GM19238 (cell line): ENCODE results near the gene TMEFF1.
A peak's percentile ranks its signal among the peaks of the same experiment; 100 is the strongest.
"Not testable (repeated sequence)": the region's sequence is repeated elsewhere in the genome, so short reads cannot be mapped to it uniquely, and the experiment has no call there.

Source experiments
- DNase-seq: peaks from one replicate; pipeline ENCODE4 v3.0.0; 2011; ENCODE audit warnings: low spot score; ENCODE audit not compliant: insufficient read length

The TMEFF1 gene

GRCh38 chr9:100486479-100487176, 13.7 kb downstream of the TMEFF1 start:
- DNase-seq: no peak

DNA sequence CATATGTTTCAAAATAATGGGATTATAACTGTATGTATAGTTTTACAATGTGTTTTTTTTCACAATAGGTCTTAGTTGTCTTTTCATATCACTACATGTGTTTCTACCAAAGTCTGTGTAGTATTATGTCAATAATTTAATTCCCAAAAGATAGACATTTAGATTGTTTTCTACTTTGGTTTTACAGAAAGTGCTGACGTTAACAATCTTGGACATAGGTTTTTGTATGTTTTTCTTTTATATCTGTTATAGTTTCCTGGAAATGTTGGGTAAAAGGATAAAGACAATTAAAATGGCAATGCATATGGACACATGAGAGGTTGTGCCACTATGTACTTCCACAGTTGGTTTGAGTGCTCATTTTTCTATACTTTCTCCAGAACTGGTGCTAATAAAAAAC, 15.2 kb downstream of the TMEFF1 start:
- DNase-seq: no peak

DNA sequence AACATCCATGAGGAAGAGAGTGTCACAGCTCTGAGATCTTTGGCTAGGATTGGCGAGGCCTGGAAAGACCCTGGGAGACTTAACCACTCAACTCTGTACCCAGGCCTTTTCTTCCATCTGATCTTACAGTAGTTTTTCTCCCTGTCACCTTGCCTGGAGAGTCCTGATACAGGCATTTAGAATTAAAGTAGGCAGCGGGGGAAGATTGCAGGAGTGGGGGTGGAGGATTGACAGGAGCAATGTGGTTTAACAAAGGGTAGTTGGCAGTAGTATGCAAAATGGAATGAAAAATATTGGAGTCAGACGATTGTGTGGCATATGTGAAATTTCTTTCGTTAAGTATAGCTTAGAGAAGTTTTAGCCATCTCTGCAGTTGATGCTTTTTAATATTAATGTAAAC, 16.9 kb downstream of the TMEFF1 start:
- DNase-seq: no peak

DNA sequence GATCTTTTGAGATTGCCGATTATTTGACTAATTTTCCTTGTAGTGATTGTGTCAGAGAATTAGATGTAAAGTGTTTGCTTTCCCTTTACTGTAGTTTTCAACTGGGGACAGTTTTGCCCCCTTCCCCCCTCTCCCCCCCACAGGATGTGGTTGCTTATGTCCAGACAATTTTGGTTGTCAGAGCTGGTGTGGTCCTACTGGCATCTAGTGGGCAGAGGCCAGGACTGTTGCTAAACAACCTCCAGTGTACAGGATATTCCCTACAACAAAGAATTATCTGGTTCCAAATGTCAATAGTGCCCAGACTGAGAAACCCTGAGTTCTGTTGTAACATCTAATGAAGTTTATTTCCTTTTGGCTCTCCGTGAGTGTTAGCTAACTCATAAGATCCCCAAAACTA, 20.0 kb downstream of the TMEFF1 start:
- DNase-seq: no peak

GRCh38 chr9:100498592-100498991, 25.6 kb downstream of the TMEFF1 start:
- no peak for DNase-seq

DNA sequence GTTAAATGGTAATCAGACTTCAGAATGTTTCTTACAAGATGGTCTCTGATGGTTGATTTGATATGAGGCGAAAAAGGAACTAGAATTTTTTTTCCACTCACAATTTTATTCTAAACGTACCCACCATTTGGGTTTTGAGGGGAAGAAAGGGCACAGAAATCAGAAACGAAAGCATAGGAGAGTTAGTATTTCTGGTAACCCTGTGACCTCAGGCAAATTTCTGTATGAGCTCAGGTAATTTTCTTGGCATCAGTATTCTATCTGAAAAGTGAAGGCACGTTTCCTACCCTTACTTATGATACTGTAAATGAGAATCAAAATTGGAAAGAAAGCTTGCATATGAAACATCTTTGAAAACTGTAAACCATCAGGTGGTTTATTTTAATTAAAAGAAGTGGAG, 26.5 kb downstream of the TMEFF1 start:
- DNase-seq: no peak

DNA sequence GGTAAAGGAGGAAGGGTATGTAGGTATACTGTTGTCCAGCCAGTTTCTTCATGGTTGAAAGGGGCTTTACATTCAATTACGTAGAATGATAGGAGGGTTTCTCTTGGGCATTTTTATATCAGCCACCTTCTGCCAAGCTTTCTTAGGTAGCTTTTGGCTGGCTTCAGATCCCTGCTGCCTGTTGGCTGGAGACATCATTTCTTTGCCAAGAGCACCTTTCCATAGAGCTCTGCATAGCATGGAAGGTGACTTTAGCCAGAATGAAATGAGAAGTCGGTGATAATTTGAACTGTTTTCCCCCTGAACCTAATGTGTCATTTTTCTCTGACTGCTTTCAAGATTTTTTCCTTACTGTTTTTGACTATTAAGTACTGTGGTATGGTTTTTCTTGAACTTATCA, 26.9 kb downstream of the TMEFF1 start:
- DNase-seq: no peak

DNA sequence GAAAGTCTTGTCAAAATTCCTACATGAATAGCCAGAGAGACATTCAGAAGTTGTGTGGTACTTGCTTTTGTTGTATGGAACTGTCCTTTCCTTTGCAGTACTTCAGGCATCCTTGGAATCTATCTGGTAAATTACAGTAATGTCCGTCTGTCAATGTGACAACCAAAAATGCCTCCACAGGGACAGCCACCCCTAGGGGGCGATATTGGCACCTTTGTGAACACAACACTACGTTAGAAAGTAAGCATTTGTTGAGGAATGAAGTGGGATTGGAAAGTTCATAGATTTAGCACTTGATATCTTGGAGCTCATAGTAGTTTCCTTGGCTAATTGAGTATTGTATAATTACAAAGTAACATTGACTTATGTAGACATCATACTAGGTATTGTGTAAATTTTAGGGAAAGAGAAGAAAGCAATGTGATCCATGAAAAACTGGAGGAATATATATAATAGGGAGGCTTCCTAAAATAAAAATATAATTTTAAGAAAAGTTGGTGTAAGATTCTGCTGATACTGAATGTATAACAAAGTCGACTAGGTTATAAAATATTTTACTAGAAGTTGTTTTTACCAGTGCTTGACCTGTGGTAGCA, 32.7 kb downstream of the TMEFF1 start:
- peak; percentile 8 for DNase-seq

DNA sequence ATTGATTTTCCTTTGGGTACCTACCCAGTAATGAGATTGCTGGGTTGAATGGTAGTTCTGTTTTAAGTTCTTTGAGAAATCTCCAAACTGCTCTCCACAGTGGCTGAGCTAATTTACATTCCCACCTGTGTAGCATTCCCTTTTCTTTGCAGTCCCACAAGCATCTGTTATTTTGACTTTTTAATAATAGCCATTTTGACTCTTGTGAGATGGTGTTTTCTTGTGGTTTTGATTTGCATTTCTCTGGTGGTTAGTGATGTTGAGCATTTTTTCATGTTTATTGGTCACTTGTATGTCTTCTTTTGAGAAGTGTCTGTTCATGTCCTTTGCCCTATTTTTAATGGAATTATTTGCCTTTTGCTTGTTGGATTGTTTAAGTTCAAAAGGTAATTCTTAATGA, 34.4 kb downstream of the TMEFF1 start:
- DNase-seq: not testable (repeated sequence)

- DNase-seq: no peak
Observed at GRCh38 chr9:100511205-100511604, 38.3 kb downstream of the TMEFF1 start.

GRCh38 chr9:100515578-100516494, 42.9 kb downstream of the TMEFF1 start:
- DNase-seq: no peak

DNA sequence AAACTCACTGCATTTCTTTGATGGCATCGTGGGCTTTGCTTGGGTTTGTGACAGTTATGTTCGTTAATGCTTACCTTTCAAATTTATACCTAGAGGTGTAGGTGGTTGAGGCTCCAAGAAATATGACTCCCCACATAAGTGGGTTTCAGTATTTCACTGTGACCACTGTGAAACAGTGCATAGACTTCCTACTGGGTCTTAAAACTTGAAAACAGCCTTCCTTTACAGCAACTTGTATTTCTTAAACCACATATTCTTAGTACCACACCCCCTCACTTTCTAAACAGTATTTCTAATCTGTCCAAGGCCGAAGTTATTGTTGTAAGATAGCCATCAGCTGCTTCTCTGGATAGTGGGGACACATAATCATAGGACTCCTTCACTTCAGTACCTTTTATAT, 48.3 kb downstream of the TMEFF1 start:
- no peak for DNase-seq

- DNase-seq: no peak
Observed at GRCh38 chr9:100525563-100525962, 52.6 kb downstream of the TMEFF1 start.

DNA sequence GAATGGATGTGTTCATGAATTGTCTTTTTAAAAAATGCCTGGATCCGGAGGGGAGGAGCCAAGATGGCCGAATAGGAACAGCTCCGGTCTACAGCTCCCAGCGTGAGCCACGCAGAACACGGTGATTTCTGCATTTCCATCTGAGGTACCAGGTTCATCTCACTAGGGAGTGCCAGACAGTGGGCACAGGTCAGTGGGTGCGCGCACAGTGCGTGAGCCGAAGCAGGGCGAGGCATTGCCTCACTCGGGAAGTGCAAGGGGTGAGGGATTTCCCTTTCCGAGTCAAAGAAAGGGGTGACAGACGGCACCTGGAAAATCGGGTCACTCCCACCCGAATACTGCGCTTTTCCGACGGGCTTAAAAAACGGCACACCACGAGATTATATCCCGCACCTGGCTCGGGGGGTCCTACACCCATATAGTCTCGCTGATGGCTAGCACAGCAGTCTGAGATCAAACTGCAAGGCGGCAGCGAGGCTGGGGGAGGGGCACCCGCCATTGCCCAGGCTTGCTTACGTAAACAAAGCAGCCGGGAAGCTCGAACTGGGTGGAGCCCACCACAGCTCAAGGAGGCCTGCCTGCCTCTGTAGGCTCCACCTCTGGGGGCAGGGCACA, 54.3 kb downstream of the TMEFF1 start:
- not testable (repeated sequence) for DNase-seq

DNA sequence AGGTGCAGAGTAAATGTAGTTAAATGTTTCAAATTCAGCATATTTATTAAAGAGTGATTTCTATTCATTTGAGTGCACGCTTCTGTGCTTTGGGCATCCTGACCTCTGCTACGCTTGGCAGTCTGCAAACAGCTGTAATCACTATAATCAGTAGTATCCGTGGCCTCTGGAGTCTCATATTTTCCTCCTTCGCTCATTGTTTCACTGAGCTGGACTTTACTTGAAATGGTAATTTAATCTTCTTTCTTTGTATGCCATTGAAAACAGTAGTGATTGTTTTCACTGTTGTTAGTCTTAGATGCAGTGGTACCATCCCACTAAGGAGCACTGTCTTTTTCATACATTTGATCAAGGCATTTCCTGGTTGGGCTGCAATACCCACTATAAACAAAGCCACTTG, 61.5 kb downstream of the TMEFF1 start:
- DNase-seq: no peak

DNA sequence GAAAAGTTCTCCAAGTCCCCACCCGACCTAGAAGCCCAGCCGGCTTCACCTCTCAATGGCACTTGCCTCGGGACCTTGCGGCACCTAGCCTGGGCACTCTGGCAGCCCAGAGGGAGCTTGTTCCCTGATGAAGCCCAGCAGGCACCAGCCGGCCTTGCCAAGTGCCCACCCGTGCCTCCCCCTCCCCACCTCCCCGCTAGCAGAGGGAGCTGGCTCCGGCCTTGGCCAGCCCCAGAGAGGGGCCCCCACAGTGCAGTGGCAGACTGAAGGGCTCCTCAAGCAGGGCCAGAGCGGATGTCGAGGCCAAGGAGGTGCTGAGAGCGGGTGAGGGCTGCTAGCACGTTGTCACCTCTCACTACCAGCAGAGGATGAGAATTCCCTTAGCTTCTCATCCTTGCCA, 67.4 kb downstream of the TMEFF1 start:
- no peak for DNase-seq

DNA sequence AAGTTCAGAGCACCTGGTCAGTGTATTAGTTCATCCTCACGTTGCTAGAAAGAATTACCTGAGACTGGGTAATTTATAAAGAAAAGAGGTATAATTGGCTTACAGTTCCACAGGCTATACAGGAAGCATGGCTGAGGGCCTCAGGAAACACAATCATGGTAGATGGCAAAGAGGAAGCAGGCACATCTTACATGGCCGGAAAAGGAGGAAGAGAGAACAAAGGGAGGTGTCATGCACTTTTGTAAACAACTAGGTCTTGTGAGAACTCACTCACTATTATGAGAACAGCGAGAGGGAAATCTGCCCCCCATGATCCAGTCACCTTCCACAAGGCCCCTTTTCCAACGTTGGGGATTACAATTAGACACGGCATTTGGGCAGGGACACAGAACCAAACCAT, 76.1 kb downstream of the TMEFF1 start:
- DNase-seq: no peak

DNA sequence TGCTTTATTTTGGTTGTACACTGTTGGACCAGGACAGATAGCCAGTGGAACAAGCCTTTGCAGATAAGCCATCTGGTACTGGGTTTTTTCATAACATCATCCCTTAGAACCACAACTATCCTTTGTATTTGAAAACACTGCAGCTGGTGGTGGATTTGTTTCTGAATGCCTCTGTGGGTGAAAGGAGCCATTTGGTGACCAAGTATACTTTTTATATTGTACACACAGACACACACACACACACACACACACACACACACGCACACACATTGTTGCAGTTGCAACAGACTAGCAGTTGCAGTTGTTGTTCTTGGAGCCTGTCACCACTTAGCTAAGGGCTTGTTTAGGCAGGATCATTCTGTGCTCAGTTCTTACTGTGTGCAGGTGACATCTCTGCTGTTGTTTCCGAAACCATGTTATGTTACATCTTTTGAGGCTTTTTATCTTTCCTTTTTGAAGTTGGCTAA, 82.0 kb downstream of the TMEFF1 start:
- DNase-seq: no peak

- no peak for DNase-seq
Observed at GRCh38 chr9:100555471-100555870, 82.5 kb downstream of the TMEFF1 start.

DNA sequence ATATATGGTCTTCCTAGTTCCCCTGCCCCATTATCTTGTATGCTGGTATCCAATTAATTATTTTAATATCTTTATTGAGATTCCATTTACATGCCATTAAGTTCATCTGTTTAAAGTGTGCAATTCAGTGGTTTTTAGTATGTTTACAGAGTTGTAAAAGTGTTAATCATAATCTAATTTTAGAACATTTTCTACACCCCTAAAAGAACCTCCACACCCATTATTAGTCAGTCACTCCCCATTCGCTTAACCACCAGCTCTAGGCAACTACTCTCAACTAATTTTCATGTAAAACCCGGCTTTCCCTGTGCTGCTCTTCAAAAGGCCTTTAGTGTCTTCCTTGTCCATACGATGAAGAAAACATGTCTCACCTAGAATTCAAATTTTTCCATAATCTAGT, 84.1 kb downstream of the TMEFF1 start:
- no peak for DNase-seq

GRCh38 chr9:100561256-100561655, 88.3 kb downstream of the TMEFF1 start:
- no peak for DNase-seq

GRCh38 chr9:100567856-100568255, 94.9 kb downstream of the TMEFF1 start:
- DNase-seq: no peak
